K562 (cell line): ENCODE measurements around the gene FHIP2A. TPM values are rescaled to one million over a fixed set of nuclear protein-coding genes. Genes with fewer than 3 reads are reported as not detected.

Source experiments
- CUX1 ChIP-seq: fragments of 200-800 bp; sonication (Bioruptor generic); IDR thresholded peaks from 2 replicates; pipeline ENCODE4 v1.6.1; 2016; ENCODE audit warnings: missing genetic modification characterization, missing compliant biosample characterization
- EGR1 ChIP-seq: fragments of 450-650 bp; conservative IDR thresholded peaks from 2 replicates; pipeline ENCODE4 v1.6.1; 2017; ENCODE audit warnings: mild to moderate bottlenecking
- HDAC3 ChIP-seq: fragments of 450-650 bp; IDR thresholded peaks from 2 replicates; pipeline ENCODE4 v1.6.1; 2018; ENCODE audit warnings: borderline replicate concordance, mild to moderate bottlenecking, moderate library complexity; ENCODE audit not compliant: partially characterized antibody
- HOMEZ ChIP-seq: fragments of 250-450 bp; sonication (Bioruptor Pico); IDR thresholded peaks from 2 replicates; pipeline ENCODE4 v1.4.0; 2020; ENCODE audit warnings: mild to moderate bottlenecking, moderate library complexity
- KDM4B ChIP-seq, 2 experiments: fragments of 450-650 bp in 1 of 2; sonication (generic) in 1 of 2; IDR thresholded peaks; 2 replicates each; pipeline ENCODE4 v1.6.1; 2016 to 2017; ENCODE audit warnings: borderline replicate concordance in 2 of 2, antibody characterized with exemption in 1 of 2, low read depth in 1 of 2, mild to moderate bottlenecking in 1 of 2
- NCOA2 ChIP-seq, 2 experiments: fragments of 450-650 bp; IDR thresholded peaks; 2 replicates each; pipeline ENCODE4 v1.6.1; 2018; ENCODE audit warnings: mild to moderate bottlenecking in 2 of 2, moderate library complexity in 1 of 2; ENCODE audit not compliant: partially characterized antibody in 2 of 2
- NFE2 ChIP-seq: IDR thresholded peaks from 2 replicates; pipeline ENCODE4 v1.6.1; 2014; ENCODE audit warnings: antibody characterized with exemption, low read depth
- PHB2 ChIP-seq: fragments of 450-650 bp; IDR thresholded peaks from 2 replicates; pipeline ENCODE4 v1.6.1; 2017; ENCODE audit warnings: low read depth
- POLR2AphosphoS5 ChIP-seq: IDR thresholded peaks from 2 replicates; pipeline ENCODE4 v1.6.1; 2011; ENCODE audit warnings: mild to moderate bottlenecking, low read depth, low read length, moderate library complexity; ENCODE audit not compliant: control insufficient read depth, insufficient read depth
- POLR2G ChIP-seq: fragments of 200-400 bp; formaldehyde crosslinking; IDR thresholded peaks from 2 replicates; pipeline ENCODE4 v1.6.1; 2017; ENCODE audit warnings: low read depth, mild to moderate bottlenecking, antibody characterized with exemption, low read length, moderate library complexity
- SMARCA4 ChIP-seq: fragments of 450-650 bp; IDR thresholded peaks from 2 replicates; pipeline ENCODE4 v1.6.1; 2016
- TBP ChIP-seq: optimal IDR thresholded peaks from 2 replicates; pipeline ENCODE3; 2011; ENCODE audit warnings: low read depth, low read length, improper control_type of control experiment
- ZNF165 ChIP-seq: fragments of 250-450 bp; sonication (Bioruptor Pico); IDR thresholded peaks from 2 replicates; pipeline ENCODE4 v1.4.0; 2020; ENCODE audit warnings: borderline replicate concordance
- ZNF316 ChIP-seq: fragments of 450-650 bp; IDR thresholded peaks from 2 replicates; pipeline ENCODE4 v1.6.1; 2016
- ZNF384 ChIP-seq: IDR thresholded peaks from 2 replicates; pipeline ENCODE4 v1.6.1; 2012; ENCODE audit warnings: low read depth, low read length, improper control_type of control experiment
- ZNF507 ChIP-seq: conservative IDR thresholded peaks from 2 replicates; pipeline ENCODE4 v1.6.1; 2017; ENCODE audit warnings: missing genetic modification characterization, missing compliant biosample characterization
- ZNF592 ChIP-seq: fragments of 450-650 bp; IDR thresholded peaks from 2 replicates; pipeline ENCODE4 v1.6.1; 2017; ENCODE audit warnings: antibody characterized with exemption, mild to moderate bottlenecking
- ZZZ3 ChIP-seq: fragments of 450-650 bp; IDR thresholded peaks from 2 replicates; pipeline ENCODE4 v1.6.1; 2016; ENCODE audit warnings: antibody characterized with exemption, mild to moderate bottlenecking, moderate library complexity
- polyA plus RNA-seq, 8 experiments: library from polyadenylated mRNA; depleted of rRNA in 4 of 8; stranded (reverse) in 5 of 8; unstranded in 3 of 8; fragments of >200 nt; fragmentation: Nextera tagmentation in 2 of 8; fragmentation: Illumina TruSeq in 1 of 8; extraction: Ambion mirVana in 2 of 8; extraction: Trizol in 1 of 8; gene quantifications; 2 replicates each; pipeline versions ENCODE4 v1.2.1 to v1.2.3, GENCODE V29; 2011 to 2014; ENCODE audit warnings: inconsistent platforms in 1 of 8, missing spikeins in 1 of 8
- total RNA-seq, 7 experiments: library from RNA; depleted of rRNA in 6 of 7; stranded (reverse); fragments of >200 nt in 6 of 7; fragmentation: Illumina TruSeq in 2 of 7; extraction: Trizol in 2 of 7; gene quantifications; 2 replicates each; pipeline versions ENCODE4 v1.2.1 to v1.2.3, GENCODE V29; 2011 to 2021; ENCODE audit warnings: low replicate concordance in 1 of 7

Gene FHIP2A
- total and polyA plus RNA-seq, 9 of the 15 experiments (the other 6 are each of a cell fraction or from before 2014, with no cell fraction given) = 1.5 to 7.4 (median 3.3) TPM

- TF ChIP-seq PHB2 (no peak), TBP (peak; percentile 23), ZNF165 (CRISPR knock-in tag) (no peak), NCOA2 (IDR thresholded peaks at IDR 0.05; ENCODE audit: partially characterized antibody in 2 of 2) (no peak), CUX1 (no peak), ZNF384 (no peak), EGR1 (0 out of 2 replicates have a peak, but pooled peaks have one; percentile 17), POLR2AphosphoS5 (peak; percentile 29; the same call in 1 of the 2 replicates), ZZZ3 (no peak), SMARCA4 (no peak), NFE2 (no peak), ZNF316 (peak; percentile 77), KDM4B (IDR thresholded peaks at IDR 0.05; ENCODE audit: borderline replicate concordance in 2 of 2, low read depth in 1 of 2) (no peak), HOMEZ (CRISPR knock-in tag) (no peak), POLR2G (peak; percentile 76), ZNF592 (no peak; the same call in 1 of the 2 replicates), HDAC3 (no peak), ZNF507 (no peak)
Measured at GRCh38 chr10:114821293-114821914, at the start of gene FHIP2A (continued).
